ENCODE results near the gene LHFPL3.

Gene LHFPL3

GRCh38 chr7:104804696-104805095, 476.3 kb downstream of the LHFPL3 start:
- Histone ChIP-seq H3K4me1 (no peaks in the 10 kb centered on the region), H3K27me3 (no peaks in the 10 kb centered on the region), H4K20me1 (no peaks in the 10 kb centered on the region), H3K27ac (no peak overlapping the region), H3K4me2 (no peak overlapping the region), H3K9ac (no peak overlapping the region), H3K9me3 (replicated peaks in 1 of 11) (no peaks in the 10 kb centered on the region), H3K36me3 (no peaks in the 10 kb centered on the region), H3K4me3 (no peak overlapping the region)
- no peak for TF ChIP-seq Cebpa-rat (IDR thresholded peaks at IDR 0.05)

- H3K4me3 ChIP-seq: no peak overlapping the region
- TF ChIP-seq Cebpa-rat (IDR thresholded peaks at IDR 0.05): no peak
- H3K4me1 ChIP-seq: no peaks in the 10 kb centered on the region
- H3K9ac ChIP-seq: no peak overlapping the region
- H3K4me2 ChIP-seq: no peak overlapping the region
- H4K20me1 ChIP-seq: no peaks in the 10 kb centered on the region
- no peaks in the 10 kb centered on the region for H3K9me3 ChIP-seq (replicated peaks in 1 of 11)
- H3K27ac ChIP-seq: no peak overlapping the region
- H3K36me3 ChIP-seq: no peaks in the 10 kb centered on the region
- no peaks in the 10 kb centered on the region for H3K27me3 ChIP-seq
These were observed 477.3 kb downstream of the LHFPL3 start for GRCh38 chr7:104805449-104806317.

- Histone ChIP-seq H3K27ac (no peak overlapping the region), H3K4me3 (no peak overlapping the region), H3K9me3 (replicated peaks in 1 of 11) (no peaks in the 10 kb centered on the region), H3K27me3 (no peaks in the 10 kb centered on the region), H3K4me1 (no peaks in the 10 kb centered on the region), H3K9ac (no peak overlapping the region), H3K36me3 (no peaks in the 10 kb centered on the region), H3K4me2 (no peak overlapping the region), H4K20me1 (no peaks in the 10 kb centered on the region)
- TF ChIP-seq Cebpa-rat (IDR thresholded peaks at IDR 0.05): no peak
These were observed 479.3 kb downstream of the LHFPL3 start for GRCh38 chr7:104807671-104808070.

- no peaks in the 10 kb centered on the region for H3K27me3 ChIP-seq
- H3K4me1 ChIP-seq: no peaks in the 10 kb centered on the region
- no peak for TF ChIP-seq Cebpa-rat (IDR thresholded peaks at IDR 0.05)
- H3K4me3 ChIP-seq: no peak overlapping the region
- H3K9me3 ChIP-seq (replicated peaks in 1 of 11): no peaks in the 10 kb centered on the region
- no peaks in the 10 kb centered on the region for H3K36me3 ChIP-seq
- no peak overlapping the region for H3K4me2 ChIP-seq
- H3K9ac ChIP-seq: no peak overlapping the region
- H3K27ac ChIP-seq: no peak overlapping the region
- no peaks in the 10 kb centered on the region for H4K20me1 ChIP-seq
These were observed 481.5 kb downstream of the LHFPL3 start for GRCh38 chr7:104809906-104810305.

GRCh38 chr7:104814126-104814525, 485.7 kb downstream of the LHFPL3 start:
- H3K27me3 ChIP-seq: no peaks in the 10 kb centered on the region
- H3K9me3 ChIP-seq (replicated peaks in 1 of 11): no peaks in the 10 kb centered on the region
- no peak overlapping the region for H3K4me2 ChIP-seq
- H3K27ac ChIP-seq: no peak overlapping the region
- no peaks in the 10 kb centered on the region for H4K20me1 ChIP-seq
- TF ChIP-seq Cebpa-rat (IDR thresholded peaks at IDR 0.05): no peak
- no peak overlapping the region for H3K9ac ChIP-seq
- no peaks in the 10 kb centered on the region for H3K36me3 ChIP-seq
- H3K4me3 ChIP-seq: no peak overlapping the region
- no peaks in the 10 kb centered on the region for H3K4me1 ChIP-seq

GRCh38 chr7:104814671-104815400, 486.4 kb downstream of the LHFPL3 start:
- Histone ChIP-seq H3K4me2 (no peak overlapping the region), H3K27ac (no peak overlapping the region), H3K4me3 (no peak overlapping the region), H4K20me1 (no peaks in the 10 kb centered on the region), H3K4me1 (no peaks in the 10 kb centered on the region), H3K9ac (no peak overlapping the region), H3K36me3 (no peaks in the 10 kb centered on the region), H3K27me3 (no peaks in the 10 kb centered on the region), H3K9me3 (replicated peaks in 1 of 11) (no peaks in the 10 kb centered on the region)
- no peak for TF ChIP-seq Cebpa-rat (IDR thresholded peaks at IDR 0.05)

- H3K9ac ChIP-seq: no peak overlapping the region
- no peak overlapping the region for H3K4me2 ChIP-seq
- TF ChIP-seq Cebpa-rat (IDR thresholded peaks at IDR 0.05): no peak
- H3K27ac ChIP-seq: no peak overlapping the region
- no peaks in the 10 kb centered on the region for H3K4me1 ChIP-seq
- no peaks in the 10 kb centered on the region for H3K36me3 ChIP-seq
- H3K9me3 ChIP-seq (replicated peaks in 1 of 11): no peaks in the 10 kb centered on the region
- H3K4me3 ChIP-seq: no peak overlapping the region
- H4K20me1 ChIP-seq: no peaks in the 10 kb centered on the region
- H3K27me3 ChIP-seq: no peaks in the 10 kb centered on the region
These were observed 488.1 kb downstream of the LHFPL3 start for GRCh38 chr7:104816537-104816936.

- no peaks in the 10 kb centered on the region for H3K27me3 ChIP-seq
- no peaks in the 10 kb centered on the region for H3K9me3 ChIP-seq (replicated peaks in 1 of 11)
- no peak overlapping the region for H3K4me3 ChIP-seq
- no peaks in the 10 kb centered on the region for H4K20me1 ChIP-seq
- no peaks in the 10 kb centered on the region for H3K36me3 ChIP-seq
- no peak overlapping the region for H3K9ac ChIP-seq
- H3K27ac ChIP-seq: no peak overlapping the region
- no peaks in the 10 kb centered on the region for H3K4me1 ChIP-seq
- no peak for TF ChIP-seq Cebpa-rat (IDR thresholded peaks at IDR 0.05)
- no peak overlapping the region for H3K4me2 ChIP-seq
These were observed 490.8 kb downstream of the LHFPL3 start for GRCh38 chr7:104818961-104819880.

- TF ChIP-seq Cebpa-rat (IDR thresholded peaks at IDR 0.05): no peak
- Histone ChIP-seq H3K27me3 (no peaks in the 10 kb centered on the region), H3K27ac (no peak overlapping the region), H3K9me3 (replicated peaks in 1 of 11) (no peaks in the 10 kb centered on the region), H3K4me3 (no peak overlapping the region), H4K20me1 (no peaks in the 10 kb centered on the region), H3K9ac (no peak overlapping the region), H3K4me1 (no peaks in the 10 kb centered on the region), H3K4me2 (no peak overlapping the region), H3K36me3 (no peaks in the 10 kb centered on the region)
These were observed 492.6 kb downstream of the LHFPL3 start for GRCh38 chr7:104820836-104821535.
